ENCODE results near the gene WFDC1. TPM values are rescaled to one million over a fixed set of nuclear protein-coding genes. Genes with fewer than 3 reads are reported as not detected.

The WFDC1 gene
- total RNA-seq, 2 experiments from 2014 or later: not detected

DNA sequence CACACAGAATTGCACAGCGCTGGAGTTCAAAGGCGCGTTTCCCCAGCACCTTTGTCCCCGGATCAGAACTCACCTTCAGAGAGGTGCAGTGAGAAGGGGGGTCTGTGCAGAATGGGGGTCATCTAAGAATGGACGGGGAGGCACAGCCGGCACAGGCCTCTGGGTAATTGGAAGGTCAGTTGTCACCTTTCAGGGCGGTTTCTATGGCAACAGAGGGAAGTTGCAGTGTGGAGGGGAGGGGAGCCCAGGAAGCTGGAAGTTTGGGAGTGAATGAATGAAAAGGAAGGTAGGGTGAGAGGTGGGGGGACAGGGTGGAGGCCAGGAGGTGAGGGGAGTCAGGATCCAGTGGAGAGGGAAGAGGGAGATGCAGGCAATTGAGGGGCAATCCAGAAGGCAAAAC is 42.5 kb upstream of the WFDC1 start:
- H3K4me1 ChIP-seq (ENCODE audit: insufficient read depth, low read length, poor library complexity, severe bottlenecking): no peaks in the 10 kb centered on the region
- no peaks in the 10 kb centered on the region for H3K9me3 ChIP-seq (ENCODE audit: low read length)
- DNase-seq (ENCODE audit: low spot score): no peak
- H3K4me3 ChIP-seq (ENCODE audit: low read depth, low read length, poor library complexity, severe bottlenecking): no peak overlapping the region
- intact Hi-C loops (cut with micrococcal nuclease; ENCODE audit: unreplicated experiment): no loop called here
- H3K36me3 ChIP-seq (ENCODE audit: insufficient read depth, low read length): no peaks in the 10 kb centered on the region
- no TSS peak for BruUV-seq (replicated peaks)
- TF ChIP-seq, protein P1, sequence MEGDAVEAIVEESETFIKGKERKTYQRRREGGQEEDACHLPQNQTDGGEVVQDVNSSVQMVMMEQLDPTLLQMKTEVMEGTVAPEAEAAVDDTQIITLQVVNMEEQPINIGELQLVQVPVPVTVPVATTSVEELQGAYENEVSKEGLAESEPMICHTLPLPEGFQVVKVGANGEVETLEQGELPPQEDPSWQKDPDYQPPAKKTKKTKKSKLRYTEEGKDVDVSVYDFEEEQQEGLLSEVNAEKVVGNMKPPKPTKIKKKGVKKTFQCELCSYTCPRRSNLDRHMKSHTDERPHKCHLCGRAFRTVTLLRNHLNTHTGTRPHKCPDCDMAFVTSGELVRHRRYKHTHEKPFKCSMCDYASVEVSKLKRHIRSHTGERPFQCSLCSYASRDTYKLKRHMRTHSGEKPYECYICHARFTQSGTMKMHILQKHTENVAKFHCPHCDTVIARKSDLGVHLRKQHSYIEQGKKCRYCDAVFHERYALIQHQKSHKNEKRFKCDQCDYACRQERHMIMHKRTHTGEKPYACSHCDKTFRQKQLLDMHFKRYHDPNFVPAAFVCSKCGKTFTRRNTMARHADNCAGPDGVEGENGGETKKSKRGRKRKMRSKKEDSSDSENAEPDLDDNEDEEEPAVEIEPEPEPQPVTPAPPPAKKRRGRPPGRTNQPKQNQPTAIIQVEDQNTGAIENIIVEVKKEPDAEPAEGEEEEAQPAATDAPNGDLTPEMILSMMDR (conservative IDR thresholded peaks at IDR 0.05; ENCODE audit: low read length): no peak
- no peak for TF ChIP-seq EZH2phosphoT487 (IDR thresholded peaks at IDR 0.05; ENCODE audit: borderline replicate concordance, low read depth, low read length)
- H3K79me2 ChIP-seq (ENCODE audit: insufficient read depth, low read depth, low read length): no peaks in the 10 kb centered on the region
- H4K20me1 ChIP-seq (ENCODE audit: insufficient read depth, low read length): no peaks in the 10 kb centered on the region
- ChIA-PET POLR2A (no interaction called here), CTCF (ENCODE audit: unreplicated experiment) (no interaction called here)
- H3K9me2 ChIP-seq (ENCODE audit: insufficient read depth, low read length): no peaks in the 10 kb centered on the region
- no peak overlapping the region for H2AFZ ChIP-seq (ENCODE audit: low read length)
- H3K27ac ChIP-seq (ENCODE audit: low read depth, low read length, poor library complexity, severe bottlenecking): no peak overlapping the region
- no peak overlapping the region for H3K4me2 ChIP-seq (ENCODE audit: low read length)

DNA sequence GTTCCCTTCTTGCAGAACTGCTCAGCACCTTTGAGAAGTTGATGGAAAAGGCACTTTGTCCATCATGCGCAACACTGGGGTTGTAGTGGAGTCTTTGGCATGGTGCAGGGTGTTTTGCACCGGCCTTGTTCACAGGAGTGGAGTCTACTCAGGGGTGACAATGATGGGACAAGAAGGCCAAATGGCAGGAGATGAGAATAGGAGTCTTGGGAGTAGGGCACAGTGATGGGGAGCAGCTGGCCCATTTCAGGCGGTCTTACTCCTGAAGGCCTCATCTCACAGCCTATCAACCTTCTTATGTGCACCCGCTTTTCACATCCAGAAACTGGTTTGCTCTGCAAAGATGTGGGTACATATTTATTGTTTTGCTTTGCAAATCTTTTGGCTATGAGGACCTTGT is 41.5 kb upstream of the WFDC1 start:
- intact Hi-C loops (cut with micrococcal nuclease; ENCODE audit: unreplicated experiment): no loop called here
- no peak overlapping the region for H3K4me3 ChIP-seq (ENCODE audit: low read depth, low read length, poor library complexity, severe bottlenecking)
- POLR2A ChIA-PET: no interaction called here
- H3K79me2 ChIP-seq (ENCODE audit: insufficient read depth, low read depth, low read length): no peaks in the 10 kb centered on the region
- no peak overlapping the region for H3K27ac ChIP-seq (ENCODE audit: low read depth, low read length, poor library complexity, severe bottlenecking)
- CTCF ChIA-PET (ENCODE audit: unreplicated experiment): no interaction called here
- H3K9me3 ChIP-seq (ENCODE audit: low read length): no peaks in the 10 kb centered on the region
- BruUV-seq (replicated peaks): no TSS peak
- DNase-seq (ENCODE audit: low spot score): no peak
- H4K20me1 ChIP-seq (ENCODE audit: insufficient read depth, low read length): no peaks in the 10 kb centered on the region
- H3K9me2 ChIP-seq (ENCODE audit: insufficient read depth, low read length): no peaks in the 10 kb centered on the region
- H3K4me1 ChIP-seq (ENCODE audit: insufficient read depth, low read length, poor library complexity, severe bottlenecking): no peaks in the 10 kb centered on the region
- H3K36me3 ChIP-seq (ENCODE audit: insufficient read depth, low read length): no peaks in the 10 kb centered on the region
- no peak overlapping the region for H2AFZ ChIP-seq (ENCODE audit: low read length)
- TF ChIP-seq, protein P1 (conservative IDR thresholded peaks at IDR 0.05; ENCODE audit: low read length): no peak
- no peak for TF ChIP-seq EZH2phosphoT487 (IDR thresholded peaks at IDR 0.05; ENCODE audit: borderline replicate concordance, low read depth, low read length)
- H3K4me2 ChIP-seq (ENCODE audit: low read length): no peak overlapping the region

DNA sequence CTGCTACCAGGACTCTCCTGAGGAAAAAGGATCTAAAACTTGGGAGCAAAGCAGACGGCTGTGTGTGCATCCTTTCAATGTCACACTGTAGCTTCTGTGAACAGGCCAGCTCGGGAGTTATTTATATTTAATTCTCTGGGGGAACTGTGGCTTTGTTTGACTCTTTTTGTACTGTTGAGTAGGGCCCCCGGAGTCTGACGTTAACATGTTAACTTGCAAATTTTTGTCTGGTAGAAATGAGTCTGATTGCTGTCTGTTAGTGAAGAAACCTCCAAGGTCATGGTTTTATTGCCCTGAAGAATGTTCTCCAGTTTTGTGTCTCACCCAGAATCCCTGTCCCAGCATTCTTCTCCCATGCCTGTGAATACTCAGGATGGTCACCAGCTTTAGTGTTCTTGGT is 40.6 kb upstream of the WFDC1 start:
- Histone ChIP-seq H3K79me2 (ENCODE audit: insufficient read depth, low read depth, low read length) (no peaks in the 10 kb centered on the region), H3K9me2 (ENCODE audit: insufficient read depth, low read length) (no peaks in the 10 kb centered on the region), H4K20me1 (ENCODE audit: insufficient read depth, low read length) (no peaks in the 10 kb centered on the region), H3K27ac (ENCODE audit: low read depth, low read length, poor library complexity, severe bottlenecking) (no peak overlapping the region), H3K4me3 (ENCODE audit: low read depth, low read length, poor library complexity, severe bottlenecking) (no peak overlapping the region), H3K9me3 (ENCODE audit: low read length) (no peaks in the 10 kb centered on the region), H3K4me1 (ENCODE audit: insufficient read depth, low read length, poor library complexity, severe bottlenecking) (no peaks in the 10 kb centered on the region), H2AFZ (ENCODE audit: low read length) (no peak overlapping the region), H3K4me2 (ENCODE audit: low read length) (no peak overlapping the region), H3K36me3 (ENCODE audit: insufficient read depth, low read length) (no peaks in the 10 kb centered on the region)
- BruUV-seq (replicated peaks): no TSS peak
- no peak for DNase-seq (ENCODE audit: low spot score)
- POLR2A ChIA-PET: no interaction called here
- intact Hi-C loops (cut with micrococcal nuclease; ENCODE audit: unreplicated experiment): no loop called here
- CTCF ChIA-PET (ENCODE audit: unreplicated experiment): no interaction called here
- no peak for TF ChIP-seq EZH2phosphoT487 (IDR thresholded peaks at IDR 0.05; ENCODE audit: borderline replicate concordance, low read depth, low read length)
- TF ChIP-seq, protein P1 (conservative IDR thresholded peaks at IDR 0.05; ENCODE audit: low read length): no peak

Measured in OCI-LY7 (cell line).